HG03159 (cell line): Measurements from ENCODE around the gene CASKIN2.

ENCODE experiments used
- ATAC-seq: cut with Tn5 transposase; IDR thresholded peaks from one replicate; pipeline ENCODE4 v1.9.1; 2021; ENCODE audit warnings: mild to moderate bottlenecking, moderate library complexity; ENCODE audit not compliant: unreplicated experiment

The CASKIN2 gene

GRCh38 chr17:75505640-75506039 lies 9.7 kb downstream of the CASKIN2 start:
- no peak for ATAC-seq

- no peak for ATAC-seq
Observed at GRCh38 chr17:75505152-75505409, 10.3 kb downstream of the CASKIN2 start.

GRCh38 chr17:75504347-75505151 lies 10.8 kb downstream of the CASKIN2 start:
- no peak for ATAC-seq

- no peak for ATAC-seq
Observed at GRCh38 chr17:75503976-75504346, 11.4 kb downstream of the CASKIN2 start.

- ATAC-seq = no peak
Observed at GRCh38 chr17:75503337-75503950, 11.9 kb downstream of the CASKIN2 start.

GRCh38 chr17:75502721-75503329 lies 12.5 kb downstream of the CASKIN2 start:
- ATAC-seq = no peak

- ATAC-seq = no peak
Observed at GRCh38 chr17:75502072-75502720, 13.1 kb downstream of the CASKIN2 start.

- no peak for ATAC-seq
Observed at GRCh38 chr17:75501378-75502071, 13.8 kb downstream of the CASKIN2 start.

GRCh38 chr17:75500419-75501216 lies 14.7 kb downstream of the CASKIN2 start:
- ATAC-seq = no peak

- no peak for ATAC-seq
Observed at GRCh38 chr17:75499313-75500022, 15.9 kb downstream of the CASKIN2 start.

GRCh38 chr17:75498726-75499213 lies 16.6 kb downstream of the CASKIN2 start:
- no peak for ATAC-seq

- no peak for ATAC-seq
Observed at GRCh38 chr17:75498039-75498725, 17.2 kb downstream of the CASKIN2 start.

GRCh38 chr17:75496005-75496404 lies 19.3 kb downstream of the CASKIN2 start:
- ATAC-seq = no peak

GRCh38 chr17:75494326-75494877 lies 20.9 kb downstream of the CASKIN2 start:
- ATAC-seq = no peak

- no peak for ATAC-seq
Observed at GRCh38 chr17:75493476-75494129, 21.7 kb downstream of the CASKIN2 start.

GRCh38 chr17:75492555-75493168 lies 22.7 kb downstream of the CASKIN2 start:
- no peak for ATAC-seq

- ATAC-seq = no peak
Observed at GRCh38 chr17:75491680-75492079, 23.7 kb downstream of the CASKIN2 start.
